GM18951 (cell line): ENCODE measurements around the gene AOPEP.
"Not testable (repeated sequence)": the region's sequence is repeated elsewhere in the genome, so short reads cannot be mapped to it uniquely, and the experiment has no call there.

Source experiments
- POLR2A ChIP-seq: IDR thresholded peaks from 4 replicates; pipeline ENCODE4 v1.6.1; 2011; ENCODE audit warnings: mild to moderate bottlenecking; ENCODE audit not compliant: insufficient read length, insufficient read depth; ENCODE audit errors: extremely low read depth
- in situ Hi-C: fragments of 300-500 bp; cut with MboI; formaldehyde crosslinking; loops from one replicate; pipeline ENCODE4 v1.12.0; 2022; ENCODE audit warnings: low sequenced_read_pairs, mixed read lengths, inconsistent platforms; ENCODE audit not compliant: unreplicated experiment

Gene AOPEP

GRCh38 chr9:94874316-94874715 is 147.8 kb downstream of the AOPEP start:
- TF ChIP-seq POLR2A, result no peak
- in situ Hi-C loops, result no loop called here

GRCh38 chr9:94875300-94876020 is 149.0 kb downstream of the AOPEP start:
- no peak for TF ChIP-seq POLR2A
- in situ Hi-C loops, result no loop called here

GRCh38 chr9:94878804-94879203 is 152.3 kb downstream of the AOPEP start:
- in situ Hi-C loops, result not testable (repeated sequence)

GRCh38 chr9:94879230-94879629 is 152.7 kb downstream of the AOPEP start:
- in situ Hi-C loops, result no loop called here
- TF ChIP-seq POLR2A, result no peak

DNA sequence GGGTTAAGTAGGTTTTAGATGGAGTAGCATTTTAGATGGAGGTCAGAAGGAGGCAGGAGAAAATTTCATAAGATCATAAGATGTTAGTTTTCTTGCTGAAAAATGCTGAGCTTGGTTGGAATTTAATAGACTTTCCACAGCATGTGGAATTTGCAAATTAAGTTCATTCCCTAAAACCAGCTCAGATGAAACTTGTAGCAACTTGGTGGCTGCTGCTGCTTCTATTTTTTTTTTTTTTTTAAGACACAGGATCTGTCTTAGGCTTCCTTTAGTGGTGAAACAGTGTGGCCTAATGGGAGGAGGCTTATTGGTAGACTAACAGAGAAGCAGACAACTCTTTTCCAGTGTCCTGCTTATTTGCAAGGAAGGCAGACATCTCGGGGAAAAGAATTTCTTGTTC is 154.5 kb downstream of the AOPEP start:
- no peak for TF ChIP-seq POLR2A
- in situ Hi-C loops, result no loop called here

DNA sequence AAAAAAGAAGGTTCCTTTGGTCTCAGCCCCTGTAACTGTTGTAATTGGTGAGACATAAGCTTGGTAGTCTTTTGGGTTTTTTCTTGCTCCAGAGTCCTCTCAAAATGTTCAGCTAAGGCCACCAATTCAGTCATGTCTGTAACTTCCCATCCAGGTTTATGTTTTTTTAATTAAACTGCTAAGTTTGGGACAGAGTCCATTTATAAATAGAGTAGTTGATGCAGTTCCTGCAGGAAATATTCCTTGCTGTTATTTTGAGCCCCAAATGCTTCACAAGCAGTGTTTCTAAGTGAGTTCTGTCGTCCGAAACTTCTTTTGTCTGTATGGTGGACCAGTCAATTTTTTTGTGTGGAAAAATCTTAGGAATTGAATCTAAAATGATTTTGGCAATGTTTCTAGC is 155.0 kb downstream of the AOPEP start:
- in situ Hi-C loops, result no loop called here
- no peak for TF ChIP-seq POLR2A

GRCh38 chr9:94881940-94882339 is 155.4 kb downstream of the AOPEP start:
- no peak for TF ChIP-seq POLR2A

DNA sequence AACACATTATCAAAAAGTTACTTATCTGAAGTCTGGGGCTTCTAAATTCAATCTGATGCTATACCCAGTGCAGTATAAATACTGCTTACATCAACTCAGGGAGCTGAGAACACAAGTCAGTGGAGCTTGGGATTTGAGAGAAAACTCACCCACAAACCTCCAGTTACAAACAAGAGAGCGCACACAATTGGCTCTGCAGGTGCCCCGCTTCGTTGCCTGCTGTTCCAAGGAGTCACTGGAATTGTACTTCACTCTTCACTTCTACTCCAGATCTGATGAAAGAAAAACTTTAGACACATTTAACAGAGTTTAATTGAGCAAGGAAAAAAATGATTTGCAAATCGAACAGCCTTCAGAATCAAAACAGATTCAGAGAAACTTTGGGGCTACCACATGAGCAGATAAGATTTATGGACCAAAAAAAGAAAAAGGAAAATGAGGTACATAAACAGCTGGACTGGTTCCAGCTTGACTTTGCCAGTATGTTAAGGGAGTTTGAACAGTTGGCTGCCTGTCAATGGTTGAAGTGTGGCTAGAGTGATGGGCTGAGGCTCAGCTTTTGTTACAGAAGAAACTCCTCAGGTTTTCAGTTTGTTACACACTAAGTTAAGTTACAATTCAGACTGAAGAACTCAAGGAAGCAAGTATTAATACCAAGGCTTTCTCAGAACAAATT is 156.6 kb downstream of the AOPEP start:
- no peak for TF ChIP-seq POLR2A
- in situ Hi-C loops, result no loop called here

More at GRCh38 chr9:94881940-94882339, 155.4 kb downstream of the AOPEP start:
- in situ Hi-C loops, result no loop called here

DNA sequence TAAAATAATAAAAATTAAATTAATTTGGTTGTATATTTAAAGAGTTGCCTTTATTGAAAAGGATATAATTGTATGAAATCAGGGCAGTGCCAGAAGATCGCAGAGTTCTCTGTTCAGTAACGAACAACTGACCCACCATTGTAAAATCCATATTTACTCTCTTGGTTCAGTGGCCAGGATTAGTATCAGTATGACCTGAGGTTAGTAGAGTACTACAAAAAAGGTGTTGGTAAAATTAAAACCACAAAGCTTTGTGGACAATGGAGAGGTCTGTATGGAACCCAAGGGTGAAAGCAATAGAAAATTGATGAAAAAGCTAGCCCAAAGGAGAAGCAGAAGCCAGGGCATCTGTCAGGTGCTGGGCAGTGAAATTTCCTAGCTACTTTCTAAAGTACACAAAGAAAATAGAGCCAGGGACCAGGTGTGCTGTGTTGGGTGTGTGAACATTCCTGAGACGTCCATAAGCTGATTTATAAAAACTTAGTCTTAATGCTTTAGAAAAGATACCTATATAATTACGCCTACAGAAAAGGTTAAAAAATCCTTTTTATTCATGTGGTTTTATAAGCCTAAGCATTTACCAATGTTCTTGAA is 159.5 kb downstream of the AOPEP start:
- in situ Hi-C loops, result no loop called here
- TF ChIP-seq POLR2A, result no peak

- TF ChIP-seq POLR2A, result no peak
- in situ Hi-C loops, result no loop called here
Measured at GRCh38 chr9:94887721-94888120, 161.2 kb downstream of the AOPEP start.

DNA sequence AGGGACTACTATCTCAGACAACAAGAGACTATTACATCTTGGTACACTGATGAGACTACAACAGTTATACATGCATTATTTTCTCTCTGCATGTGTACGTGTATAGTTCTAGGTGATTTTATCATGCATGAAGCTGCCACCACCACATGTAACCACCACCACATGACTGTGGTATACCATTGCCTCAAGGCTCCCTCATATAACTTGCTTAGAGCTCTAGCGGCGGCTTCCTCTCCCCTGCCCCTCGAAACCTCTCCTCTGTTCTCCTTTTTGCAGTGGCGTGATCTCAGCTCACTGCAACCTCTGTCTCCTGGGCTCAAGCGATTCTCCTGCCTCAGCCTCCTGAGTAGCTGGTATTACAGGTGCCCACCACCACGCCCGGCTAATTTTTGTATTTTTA is 162.3 kb downstream of the AOPEP start:
- in situ Hi-C loops, result no loop called here
- no peak for TF ChIP-seq POLR2A

- in situ Hi-C loops, result no loop called here
Measured at GRCh38 chr9:94889628-94890027, 163.1 kb downstream of the AOPEP start.

GRCh38 chr9:94891183-94891582 is 164.7 kb downstream of the AOPEP start:
- no peak for TF ChIP-seq POLR2A
- in situ Hi-C loops, result no loop called here

More at GRCh38 chr9:94889628-94890027, 163.1 kb downstream of the AOPEP start:
- TF ChIP-seq POLR2A, result no peak

GRCh38 chr9:94892675-94893074 is 166.2 kb downstream of the AOPEP start:
- in situ Hi-C loops, result no loop called here
- no peak for TF ChIP-seq POLR2A

GRCh38 chr9:94894094-94894699 is 167.7 kb downstream of the AOPEP start:
- TF ChIP-seq POLR2A, result no peak
- in situ Hi-C loops, result no loop called here
